ENCODE measurements around the gene DGCR6L.
"Not testable (repeated sequence)": the region's sequence is repeated elsewhere in the genome, so short reads cannot be mapped to it uniquely, and the experiment has no call there.

DGCR6L gene

GRCh38 chr22:20319041-20319744, 667 bp downstream of the DGCR6L start:
- in situ Hi-C loops (cut with HindIII; ENCODE audit: low sequenced_read_pairs): no loop called here
- no peak for DNase-seq (ENCODE audit: low read depth)
- peak overlapping the region; percentile 85 for H3K4me3 ChIP-seq (ENCODE audit: low read depth, low read length)
- no peak for TF ChIP-seq CTCF (IDR thresholded peaks at IDR 0.05; ENCODE audit: low read depth, low read length, missing control alignments)

GRCh38 chr22:20318043-20318688, 1.7 kb downstream of the DGCR6L start:
- in situ Hi-C loops (cut with HindIII; ENCODE audit: low sequenced_read_pairs): not testable (repeated sequence)

GRCh38 chr22:20317402-20318042, 2.3 kb downstream of the DGCR6L start:
- DNase-seq (ENCODE audit: low read depth); H3K4me3 ChIP-seq (ENCODE audit: low read depth, low read length); in situ Hi-C loops (cut with HindIII; ENCODE audit: low sequenced_read_pairs): not testable (repeated sequence)
- peak; percentile 60 for TF ChIP-seq CTCF (IDR thresholded peaks at IDR 0.05; ENCODE audit: low read depth, low read length, missing control alignments)

More at GRCh38 chr22:20318043-20318688, 1.7 kb downstream of the DGCR6L start:
- H3K4me3 ChIP-seq (ENCODE audit: low read depth, low read length); DNase-seq (ENCODE audit: low read depth): not testable (repeated sequence)

DNA sequence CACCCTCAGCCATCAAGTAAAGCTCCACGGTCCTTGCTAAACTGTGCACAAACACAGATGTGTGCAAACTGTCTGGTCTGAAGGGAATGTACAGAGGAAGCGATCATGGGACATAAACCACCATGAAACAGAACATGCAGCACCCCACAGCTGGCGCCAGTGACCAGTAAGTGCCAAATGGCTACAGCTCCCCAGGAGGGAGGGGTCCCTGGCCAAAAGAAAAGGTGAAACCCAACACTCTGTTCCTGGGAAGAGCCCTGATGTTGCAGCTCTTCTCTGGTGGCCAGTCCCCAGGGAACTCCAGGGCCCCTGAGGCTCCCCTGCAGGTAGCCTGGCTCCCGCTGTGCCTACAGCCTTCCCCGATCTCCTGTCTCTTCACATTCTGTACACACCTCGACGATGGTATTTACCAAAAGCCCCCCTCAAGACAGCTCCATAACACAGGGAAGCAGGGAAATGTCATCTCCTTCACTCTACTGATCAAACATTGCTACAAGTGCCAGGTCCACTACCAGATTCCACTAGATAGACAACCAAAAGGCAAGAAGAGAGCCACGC, 2.9 kb downstream of the DGCR6L start:
- in situ Hi-C loops (cut with HindIII; ENCODE audit: low sequenced_read_pairs): no loop called here
- H3K4me3 ChIP-seq (ENCODE audit: low read depth, low read length): no peak overlapping the region
- DNase-seq (ENCODE audit: low read depth): no peak
- TF ChIP-seq CTCF (IDR thresholded peaks at IDR 0.05; ENCODE audit: low read depth, low read length, missing control alignments): no peak

DNA sequence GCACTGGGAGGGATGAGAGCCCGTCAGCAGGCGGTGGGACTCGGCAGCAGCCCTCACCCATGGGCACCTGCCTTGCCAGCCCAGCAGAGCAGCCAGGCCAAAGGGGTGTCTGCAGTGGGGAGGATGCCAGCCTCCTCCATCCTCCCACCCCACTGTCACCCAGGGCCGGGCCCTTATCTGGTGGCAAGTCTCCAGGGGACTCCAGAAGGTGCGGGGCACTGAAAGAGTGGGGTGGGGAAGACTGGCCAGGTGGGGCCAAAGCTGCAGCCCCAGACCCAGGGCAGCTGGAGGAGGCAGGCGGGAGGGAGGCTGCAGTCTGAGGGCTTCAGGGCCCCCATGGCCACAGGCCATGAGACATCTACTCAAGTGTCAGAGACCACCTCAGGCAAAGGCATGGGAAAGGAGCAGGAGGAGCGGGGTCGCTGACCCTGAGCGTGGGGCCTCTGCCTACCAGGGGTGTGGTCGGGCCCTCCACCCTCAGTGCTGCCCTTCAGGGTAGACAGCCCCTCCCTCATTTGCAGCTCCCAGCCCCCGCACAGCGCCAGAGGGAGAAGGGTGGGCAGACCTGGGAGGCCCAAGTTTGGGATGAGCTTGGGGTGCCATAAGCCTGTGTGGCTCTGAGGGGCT, 3.5 kb downstream of the DGCR6L start:
- no peak for TF ChIP-seq CTCF (IDR thresholded peaks at IDR 0.05; ENCODE audit: low read depth, low read length, missing control alignments)
- no peak for DNase-seq (ENCODE audit: low read depth)
- in situ Hi-C loops (cut with HindIII; ENCODE audit: low sequenced_read_pairs): no loop called here
- H3K4me3 ChIP-seq (ENCODE audit: low read depth, low read length): no peak overlapping the region

DNA sequence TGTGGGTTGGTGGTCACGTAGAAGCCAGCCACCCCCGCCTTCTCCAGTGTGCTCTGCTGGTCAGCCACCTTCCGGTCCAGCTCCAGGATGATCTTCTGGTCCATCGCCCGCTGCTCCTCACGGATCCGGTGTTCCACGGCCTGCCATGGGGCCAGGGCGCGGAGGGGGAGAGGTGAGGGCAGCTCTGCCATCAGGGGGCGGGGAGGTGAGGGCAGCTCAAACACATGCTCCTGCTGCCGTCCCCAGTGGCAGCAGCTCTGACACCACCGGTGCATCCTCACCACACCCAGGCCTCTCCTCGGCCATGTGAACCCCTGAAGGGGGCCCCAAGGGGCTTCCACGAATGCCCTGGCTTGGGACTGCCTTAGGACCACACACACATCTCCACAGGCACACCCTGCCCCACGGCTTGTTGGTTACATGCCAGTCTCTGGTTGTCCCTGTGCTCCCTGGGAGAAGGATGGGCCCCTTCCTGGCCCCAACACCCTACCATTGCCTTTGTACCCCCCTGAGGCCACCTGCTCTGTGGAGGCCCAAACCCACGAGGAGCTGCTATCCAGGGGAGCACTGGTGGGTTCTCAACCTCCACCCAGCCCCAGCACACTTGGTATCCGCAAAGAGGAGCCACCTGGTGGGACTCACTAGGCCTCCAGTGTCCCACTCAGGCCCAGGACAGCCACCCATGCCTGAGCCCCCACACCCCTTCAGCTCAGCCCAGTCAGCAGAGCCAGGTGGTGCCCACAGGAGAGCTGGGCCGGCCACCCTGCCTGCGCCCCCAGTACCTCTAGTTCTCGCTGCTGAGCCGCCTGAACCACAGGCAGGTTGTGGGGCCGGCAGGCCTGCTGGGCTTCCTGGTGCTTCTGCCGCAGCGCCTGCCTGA, 4.3 kb downstream of the DGCR6L start:
- TF ChIP-seq CTCF (IDR thresholded peaks at IDR 0.05; ENCODE audit: low read depth, low read length, missing control alignments): no peak
- in situ Hi-C loops (cut with HindIII; ENCODE audit: low sequenced_read_pairs): no loop called here
- DNase-seq (ENCODE audit: low read depth): no peak
- no peak overlapping the region for H3K4me3 ChIP-seq (ENCODE audit: low read depth, low read length)

- DNase-seq (ENCODE audit: low read depth); in situ Hi-C loops (cut with HindIII; ENCODE audit: low sequenced_read_pairs); H3K4me3 ChIP-seq (ENCODE audit: low read depth, low read length): not testable (repeated sequence)
These were observed 5.0 kb downstream of the DGCR6L start for GRCh38 chr22:20314741-20315336.

GRCh38 chr22:20314206-20314605, 5.7 kb downstream of the DGCR6L start:
- in situ Hi-C loops (cut with HindIII; ENCODE audit: low sequenced_read_pairs); H3K4me3 ChIP-seq (ENCODE audit: low read depth, low read length); DNase-seq (ENCODE audit: low read depth): not testable (repeated sequence)
